Spleen (tissue), 7 donors: ENCODE data around the gene LSM7.

Experiments
- POLR2A ChIP-seq, 3 donors: fragments of 450-650 bp; IDR thresholded peaks; one replicate each; pipeline ENCODE4 v1.5.1; 2017; ENCODE audit warnings: antibody characterized with exemption in 3 of 3, mild to moderate bottlenecking in 1 of 3
- POLR2AphosphoS5 ChIP-seq, 3 donors: sonication (generic); formaldehyde crosslinking; IDR thresholded peaks; one replicate each; pipeline ENCODE4 v1.5.1; 2017; ENCODE audit warnings: antibody characterized with exemption in 3 of 3
- TF ChIP-seq, protein P1 (sequence below), 11 experiments: fragments of 200-600 bp in 7 of 11; fragments of 450-650 bp in 4 of 11; sonication (generic) in 4 of 11; IDR thresholded peaks in 8 of 11; conservative IDR thresholded peaks in 3 of 11; 1 replicate in 7 of 11; 2 replicates in 4 of 11; pipeline versions ENCODE4 v1.4.0 to v1.8.0; 2016 to 2021; ENCODE audit warnings: antibody characterized with exemption in 11 of 11, inconsistent platforms in 4 of 11, mild to moderate bottlenecking in 1 of 11
- donor health status: DM: no; HTN: no; CAD: no; lungs with moderate emphysema.
- donor health status: DM: no; HTN: no; CAD: no.
- donor health status: DM: no; HTN: no; CAD: no.

DNA sequence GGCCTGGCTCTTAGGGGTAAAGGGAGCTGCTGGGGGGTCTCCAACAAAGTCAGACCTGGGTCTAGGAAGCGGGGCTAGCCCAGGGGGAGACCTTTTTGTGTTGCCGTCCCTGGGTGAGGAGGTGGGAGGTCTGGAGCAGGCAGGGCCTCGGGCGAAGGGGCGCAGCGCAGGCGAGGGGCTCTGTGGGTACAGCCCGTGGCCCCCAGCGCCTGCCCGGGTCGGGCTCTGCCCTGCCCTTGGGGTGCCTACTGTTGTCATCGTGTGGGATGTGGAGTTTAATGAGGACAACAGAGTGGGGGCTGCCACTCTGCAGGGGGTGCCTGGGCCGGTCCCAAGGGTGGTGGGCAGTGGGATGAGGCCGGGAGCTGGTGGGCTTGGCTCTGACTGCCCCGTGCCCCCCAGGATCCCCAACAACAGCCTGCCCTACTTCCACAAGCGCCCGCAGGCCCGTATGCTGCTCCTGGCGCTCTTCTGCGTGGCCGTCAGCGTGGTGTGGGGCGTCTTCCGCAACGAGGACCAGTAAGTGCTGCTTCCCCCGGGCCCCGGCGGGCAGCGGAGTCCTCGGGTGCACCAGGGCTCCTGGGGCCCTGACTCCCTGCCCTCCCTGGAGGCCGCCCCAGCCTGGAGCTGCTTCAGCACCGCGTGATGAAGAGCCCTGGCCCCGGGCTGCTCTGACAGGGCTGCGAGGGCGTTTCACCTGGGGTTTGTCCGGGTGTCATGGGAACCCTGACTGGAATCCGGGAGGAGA, 12.3 kb upstream of the LSM7 start:
- TF ChIP-seq, protein P1, sequence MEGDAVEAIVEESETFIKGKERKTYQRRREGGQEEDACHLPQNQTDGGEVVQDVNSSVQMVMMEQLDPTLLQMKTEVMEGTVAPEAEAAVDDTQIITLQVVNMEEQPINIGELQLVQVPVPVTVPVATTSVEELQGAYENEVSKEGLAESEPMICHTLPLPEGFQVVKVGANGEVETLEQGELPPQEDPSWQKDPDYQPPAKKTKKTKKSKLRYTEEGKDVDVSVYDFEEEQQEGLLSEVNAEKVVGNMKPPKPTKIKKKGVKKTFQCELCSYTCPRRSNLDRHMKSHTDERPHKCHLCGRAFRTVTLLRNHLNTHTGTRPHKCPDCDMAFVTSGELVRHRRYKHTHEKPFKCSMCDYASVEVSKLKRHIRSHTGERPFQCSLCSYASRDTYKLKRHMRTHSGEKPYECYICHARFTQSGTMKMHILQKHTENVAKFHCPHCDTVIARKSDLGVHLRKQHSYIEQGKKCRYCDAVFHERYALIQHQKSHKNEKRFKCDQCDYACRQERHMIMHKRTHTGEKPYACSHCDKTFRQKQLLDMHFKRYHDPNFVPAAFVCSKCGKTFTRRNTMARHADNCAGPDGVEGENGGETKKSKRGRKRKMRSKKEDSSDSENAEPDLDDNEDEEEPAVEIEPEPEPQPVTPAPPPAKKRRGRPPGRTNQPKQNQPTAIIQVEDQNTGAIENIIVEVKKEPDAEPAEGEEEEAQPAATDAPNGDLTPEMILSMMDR (IDR thresholded peaks at IDR 0.05 in 8 of 11, conservative IDR thresholded peaks at IDR 0.05 in 3 of 11): no peak
- no peak for TF ChIP-seq POLR2AphosphoS5 (IDR thresholded peaks at IDR 0.05)
- no peak for TF ChIP-seq POLR2A (IDR thresholded peaks at IDR 0.05)
